ENCODE measurements around the gene MAB21L3. TPM values are rescaled to one million over a fixed set of nuclear protein-coding genes. Genes with fewer than 3 reads are reported as not detected.

The MAB21L3 gene
- 1.2 TPM for total RNA-seq
- long read RNA-seq, partial matches to known transcripts = 2 of 2 reads
- long read RNA-seq, other reads (novel, unspliced or antisense) = 0 of 2 reads

- DNase-seq = no peak
- intact Hi-C loops (cut with DNase I) = no loop called here
- H3K27me3 ChIP-seq (ENCODE audit: low read depth) = no peaks in the 10 kb centered on the region
- no peaks in the 10 kb centered on the region for H3K9me3 ChIP-seq
- H3K4me3 ChIP-seq = no peak within 1 kb of the TSS
- H3K27ac ChIP-seq = peak within 1 kb of the TSS; percentile 2
- peak in 1 of 2 donors; percentile 32 for ATAC-seq
- H3K36me3 ChIP-seq = no peaks in the 10 kb centered on the region
- H3K4me1 ChIP-seq = peaks cover 14% of the 10 kb centered on the region
- no peak for TF ChIP-seq CTCF (IDR thresholded peaks at IDR 0.05)
Measured at GRCh38 chr1:116110567-116111523, at the start of gene MAB21L3. MAB21L3 (plus strand) TSS chr1:116111399; CDS start chr1:116112616, 1,217 bp downstream.

- Histone ChIP-seq H3K4me3 (no peak overlapping the region), H3K9me3 (peaks cover 6% of the 10 kb centered on the region), H3K4me1 (no peaks in the 10 kb centered on the region), H3K27ac (no peak overlapping the region), H3K36me3 (peaks cover 33% of the 10 kb centered on the region), H3K27me3 (ENCODE audit: low read depth) (no peaks in the 10 kb centered on the region)
- DNase-seq (no peak), ATAC-seq (no peak)
- intact Hi-C loops (cut with DNase I) = no loop called here
- TF ChIP-seq CTCF (IDR thresholded peaks at IDR 0.05) = no peak
Measured at GRCh38 chr1:116062201-116062600, 49.0 kb upstream of the MAB21L3 start.

- ATAC-seq (no peak), DNase-seq (no peak)
- intact Hi-C loops (cut with DNase I) = no loop called here
- H3K36me3 ChIP-seq = peaks cover 53% of the 10 kb centered on the region
- no peaks in the 10 kb centered on the region for H3K4me1 ChIP-seq
- H3K4me3 ChIP-seq = no peak overlapping the region
- H3K27ac ChIP-seq = no peak overlapping the region
- no peak for TF ChIP-seq CTCF (IDR thresholded peaks at IDR 0.05)
- H3K27me3 ChIP-seq (ENCODE audit: low read depth) = no peaks in the 10 kb centered on the region
- no peaks in the 10 kb centered on the region for H3K9me3 ChIP-seq
Measured at GRCh38 chr1:116064616-116065015, 46.6 kb upstream of the MAB21L3 start.

- Histone ChIP-seq H3K4me1 (no peaks in the 10 kb centered on the region), H3K9me3 (no peaks in the 10 kb centered on the region), H3K4me3 (no peak overlapping the region), H3K36me3 (peaks cover 68% of the 10 kb centered on the region), H3K27ac (peak overlapping the region; percentile 20), H3K27me3 (ENCODE audit: low read depth) (no peaks in the 10 kb centered on the region)
- no peak for TF ChIP-seq CTCF (IDR thresholded peaks at IDR 0.05)
- intact Hi-C loops (cut with DNase I) = no loop called here
- no peak for ATAC-seq
- no peak for DNase-seq
Measured at GRCh38 chr1:116066868-116067565, 44.2 kb upstream of the MAB21L3 start.

GRCh38 chr1:116067566-116067890 lies 43.7 kb upstream of the MAB21L3 start:
- ATAC-seq (peak; percentile 34 to 37), DNase-seq (no peak)
- no peaks in the 10 kb centered on the region for H3K27me3 ChIP-seq (ENCODE audit: low read depth)
- no peak overlapping the region for H3K4me3 ChIP-seq
- no peaks in the 10 kb centered on the region for H3K4me1 ChIP-seq
- no peaks in the 10 kb centered on the region for H3K9me3 ChIP-seq
- no peak for TF ChIP-seq CTCF (IDR thresholded peaks at IDR 0.05)
- intact Hi-C loops (cut with DNase I) = no loop called here
- H3K36me3 ChIP-seq = peaks cover 65% of the 10 kb centered on the region
- H3K27ac ChIP-seq = peak overlapping the region; percentile 20

Data from lower lobe of right lung (tissue), 2 donors.